ENCODE results near the gene MTHFSD. TPM values are rescaled to one million over a fixed set of nuclear protein-coding genes. Genes with fewer than 3 reads are reported as not detected.

Gene MTHFSD
- total RNA-seq, 1 experiment from 2014 or later: 10.0 TPM

- DNase-seq (ENCODE audit: low spot score): no peak
Measured at GRCh38 chr16:86530251-86531190, 24.5 kb downstream of the MTHFSD start.

GRCh38 chr16:86529160-86529559 is 25.9 kb downstream of the MTHFSD start:
- DNase-seq (ENCODE audit: low spot score): no peak

- no peak for DNase-seq (ENCODE audit: low spot score)
Measured at GRCh38 chr16:86528061-86528929, 26.7 kb downstream of the MTHFSD start.

- no peak for DNase-seq (ENCODE audit: low spot score)
Measured at GRCh38 chr16:86527366-86527765, 27.7 kb downstream of the MTHFSD start.

- DNase-seq (ENCODE audit: low spot score): no peak
Measured at GRCh38 chr16:86525696-86526095, 29.3 kb downstream of the MTHFSD start.

- DNase-seq (ENCODE audit: low spot score): no peak
Measured at GRCh38 chr16:86524029-86524428, 31.0 kb downstream of the MTHFSD start.

GRCh38 chr16:86523166-86523740 is 31.8 kb downstream of the MTHFSD start:
- DNase-seq (ENCODE audit: low spot score): no peak

GRCh38 chr16:86522634-86523033 is 32.4 kb downstream of the MTHFSD start:
- DNase-seq (ENCODE audit: low spot score): no peak

GRCh38 chr16:86521236-86522197 is 33.5 kb downstream of the MTHFSD start:
- no peak for DNase-seq (ENCODE audit: low spot score)

- DNase-seq (ENCODE audit: low spot score): no peak
Measured at GRCh38 chr16:86520317-86521210, 34.5 kb downstream of the MTHFSD start.

GRCh38 chr16:86519649-86520316 is 35.3 kb downstream of the MTHFSD start:
- DNase-seq (ENCODE audit: low spot score): peak; percentile 64

- no peak for DNase-seq (ENCODE audit: low spot score)
Measured at GRCh38 chr16:86519007-86519648, 35.9 kb downstream of the MTHFSD start.

GRCh38 chr16:86517652-86518258 is 37.3 kb downstream of the MTHFSD start:
- DNase-seq (ENCODE audit: low spot score): peak; percentile 80

GRCh38 chr16:86517033-86517432 is 38.0 kb downstream of the MTHFSD start:
- DNase-seq (ENCODE audit: low spot score): no peak

GRCh38 chr16:86516623-86517003 is 38.4 kb downstream of the MTHFSD start:
- no peak for DNase-seq (ENCODE audit: low spot score)

GRCh38 chr16:86515777-86516622 is 39.0 kb downstream of the MTHFSD start:
- DNase-seq (ENCODE audit: low spot score): no peak

- no peak for DNase-seq (ENCODE audit: low spot score)
Measured at GRCh38 chr16:86515413-86515776, 39.6 kb downstream of the MTHFSD start.
